Measurements from ENCODE around the gene UCN3. TPM values are rescaled to one million over a fixed set of nuclear protein-coding genes. Genes with fewer than 3 reads are reported as not detected.

The UCN3 gene
- polyA plus RNA-seq, 2 of the 4 experiments (the other 2 are of a cell fraction), result not detected

- ATAC-seq, result no peak
- TF ChIP-seq MAFK (IDR thresholded peaks at IDR 0.05; ENCODE audit: partially characterized antibody) (no peak), MAZ (IDR thresholded peaks at IDR 0.05; ENCODE audit: borderline replicate concordance, low read depth, low read length) (no peak), CBX2 (IDR thresholded peaks at IDR 0.05; ENCODE audit: borderline replicate concordance, low read depth) (no peak), ZFP36 (IDR thresholded peaks at IDR 0.05; ENCODE audit: borderline replicate concordance, partially characterized antibody) (no peak), RNF2 (IDR thresholded peaks at IDR 0.05; ENCODE audit: borderline replicate concordance, low read depth) (no peak), FOXS1 (CRISPR knock-in tag; IDR thresholded peaks at IDR 0.05) (no peak), ZNF302 (CRISPR knock-in tag; IDR thresholded peaks at IDR 0.05) (no peak), NR3C1 (IDR thresholded peaks at IDR 0.05) (no peak), REST (IDR thresholded peaks at IDR 0.05) (no peak), RAD21 (conservative IDR thresholded peaks at IDR 0.05 in 1 of 2, IDR thresholded peaks at IDR 0.05 in 1 of 2) (no peak), ATOH8 (CRISPR knock-in tag; IDR thresholded peaks at IDR 0.05; ENCODE audit: low read depth) (no peak), CEBPB (IDR thresholded peaks at IDR 0.05) (no peak), ZC3H11A (IDR thresholded peaks at IDR 0.05) (no peak), RCOR1 (IDR thresholded peaks at IDR 0.05; ENCODE audit: low read depth, low read length) (no peak), HES2 (IDR thresholded peaks at IDR 0.05) (no peak), RFX5 (IDR thresholded peaks at IDR 0.05) (no peak)
- WGBS (ENCODE audit: missing lambda C conversion rate), result 51% methylated on average over 2 of the region's 2 CpGs
- Histone ChIP-seq H3K4me1 (peaks cover 20% of the 10 kb centered on the region), H3K4me3 (no peak overlapping the region), H3K4me2 (no peak overlapping the region), H3K27ac (no peak overlapping the region), H3K9me3 (peaks cover 12% of the 10 kb centered on the region)
- FAIRE-seq, result no peak
- POLR2A ChIA-PET, result no interaction called here
- CTCF ChIA-PET, result interaction anchor here (1.0 to 2.5 kb wide), 4 partner anchors 40 to 609 kb away, joined by 4 to 10 read pairs (median 4); no protein-coding TSS in a partner anchor
- DNase-seq (ENCODE audit: low read depth in 1 of 2, low spot score in 1 of 2), result no peak
Measured at GRCh38 chr10:5423771-5424170, 59.0 kb downstream of the UCN3 start.

Other genes with a start within 250 kb of the UCN3 start
- 0.52 and 0.62 TPM in 2 replicates for gene AKR1C8, start 179.8 kb upstream of the UCN3 start, polyA plus RNA-seq (2011; rRNA removed)
- 0.10 to 0.16 TPM (median 0.13 TPM) in 3 replicates for gene AKR1C8, start 179.8 kb upstream of the UCN3 start, polyA plus RNA-seq (2017; fragmentation: RNase III; extraction: RNeasy Plus Mini Kit Qiagen cat#74134 plus additional on column Dnase treatment)
- 1.1 and 1.2 TPM in 2 replicates for gene AKR1C4, start 168.1 kb upstream of the UCN3 start, polyA plus RNA-seq (2011; rRNA removed)
- gene AKR1C4, start 168.1 kb upstream of the UCN3 start, polyA plus RNA-seq (2017; fragmentation: RNase III; extraction: RNeasy Plus Mini Kit Qiagen cat#74134 plus additional on column Dnase treatment), result 0.37 to 0.58 TPM (median 0.54 TPM) in 3 replicates
- 1.4 and 2.1 TPM in 2 replicates for gene TUBAL3, start 39.9 kb downstream of the UCN3 start, polyA plus RNA-seq (2011; rRNA removed)
- gene TUBAL3, start 39.9 kb downstream of the UCN3 start, polyA plus RNA-seq (2017; fragmentation: RNase III; extraction: RNeasy Plus Mini Kit Qiagen cat#74134 plus additional on column Dnase treatment), result 0.34 to 0.37 TPM (median 0.36 TPM) in 3 replicates
- 132 and 144 TPM in 2 replicates for gene NET1, start 47.6 kb downstream of the UCN3 start, polyA plus RNA-seq (2011; rRNA removed)
- 36.3 to 43.4 TPM (median 42.9 TPM) in 3 replicates for gene NET1, start 47.6 kb downstream of the UCN3 start, polyA plus RNA-seq (2017; fragmentation: RNase III; extraction: RNeasy Plus Mini Kit Qiagen cat#74134 plus additional on column Dnase treatment)
- gene CALML5, start 134.6 kb downstream of the UCN3 start, polyA plus RNA-seq (2011; rRNA removed), result not detected in 2 replicates
- not detected in 3 replicates for gene CALML5, start 134.6 kb downstream of the UCN3 start, polyA plus RNA-seq (2017; fragmentation: RNase III; extraction: RNeasy Plus Mini Kit Qiagen cat#74134 plus additional on column Dnase treatment)
- not detected in 2 replicates for gene CALML3, start 160.0 kb downstream of the UCN3 start, polyA plus RNA-seq (2011; rRNA removed)
- gene CALML3, start 160.0 kb downstream of the UCN3 start, polyA plus RNA-seq (2017; fragmentation: RNase III; extraction: RNeasy Plus Mini Kit Qiagen cat#74134 plus additional on column Dnase treatment), result not detected in 3 replicates